SK-N-SH (cell line): Measurements from ENCODE around the gene CIAO2B. TPM values are rescaled to one million over a fixed set of nuclear protein-coding genes. Genes with fewer than 3 reads are reported as not detected.

ENCODE experiments used
- CTCF ChIA-PET: fragments of 300-600, 350-600 bp; formaldehyde crosslinking; extraction: SDS; loops from one replicate; lab custom pipeline; 2021; lab: Yijun Ruan, JAX
- POLR2A ChIA-PET: fragments of 350-600 bp; sonication (Branson Sonifier 250); formaldehyde crosslinking; extraction: SDS; loops from one replicate; lab custom pipeline; 2020; ENCODE audit warnings: antibody characterized with exemption, inconsistent platforms; lab: Yijun Ruan, JAX
- DNase-seq: peaks from one replicate; pipeline ENCODE4 v3.0.0; 2012
- H2AFZ ChIP-seq: fragments of 200-600 bp; sonication (generic); 2 replicates; pipeline ENCODE4 v1.8.1; 2016; ENCODE audit warnings: antibody characterized with exemption, mild to moderate bottlenecking, low read depth
- H3F3A ChIP-seq: fragments of 200-600 bp; sonication (generic); replicated peaks from 2 replicates; pipeline ENCODE3; 2016; ENCODE audit warnings: antibody characterized with exemption, mild to moderate bottlenecking; ENCODE audit not compliant: insufficient read depth
- H3K27ac ChIP-seq, 2 experiments: fragments of 200-500 bp in 1 of 2; fragments of 200-600 bp in 1 of 2; sonication (Bioruptor generic) in 1 of 2; sonication (generic), shearing (Covaris generic) in 1 of 2; 2 replicates each; pipeline versions ENCODE4 v1.5.1 to v1.6.1; 2014 to 2016; ENCODE audit warnings: low read depth in 2 of 2, inconsistent platforms in 1 of 2, low read length in 1 of 2, mild to moderate bottlenecking in 1 of 2, mixed read lengths in 1 of 2
- H3K27me3 ChIP-seq: fragments of 200-600 bp; sonication (generic), shearing (Covaris generic); 2 replicates; pipeline ENCODE4 v1.6.1; 2016; ENCODE audit warnings: mixed run types; ENCODE audit not compliant: insufficient read depth
- H3K36me3 ChIP-seq, 2 experiments: fragments of 200-500 bp in 1 of 2; fragments of 200-600 bp in 1 of 2; sonication (Bioruptor generic) in 1 of 2; sonication (generic) in 1 of 2; replicated peaks in 1 of 2; 2 replicates each; pipeline versions ENCODE3 to v1.5.1; 2014 to 2016; ENCODE audit warnings: low read length in 1 of 2, mild to moderate bottlenecking in 1 of 2; ENCODE audit not compliant: insufficient read depth in 2 of 2, control insufficient read depth in 1 of 2
- H3K4me1 ChIP-seq, 2 experiments: fragments of 200-500 bp in 1 of 2; fragments of 200-600 bp in 1 of 2; sonication (Bioruptor generic) in 1 of 2; sonication (generic), shearing (Covaris generic) in 1 of 2; 2 replicates each; pipeline versions ENCODE4 v1.5.1 to v1.6.1; 2014 to 2016; ENCODE audit warnings: low read depth in 1 of 2, low read length in 1 of 2, mixed run types in 1 of 2; ENCODE audit not compliant: insufficient read depth in 2 of 2, control insufficient read depth in 1 of 2
- H3K4me2 ChIP-seq: fragments of 200-600 bp; sonication (generic), shearing (Covaris generic); 2 replicates; pipeline ENCODE4 v1.6.1; 2017; ENCODE audit warnings: mixed run types
- H3K4me3 ChIP-seq, 2 experiments: fragments of 200-500 bp in 1 of 2; fragments of 200-600 bp in 1 of 2; sonication (Bioruptor generic) in 1 of 2; sonication (generic), shearing (Covaris generic) in 1 of 2; 2 replicates each; pipeline versions ENCODE4 v1.5.1 to v1.8.1; 2014 to 2016; ENCODE audit warnings: low read depth in 2 of 2, inconsistent platforms in 1 of 2, low read length in 1 of 2, mild to moderate bottlenecking in 1 of 2, mixed read lengths in 1 of 2, moderate library complexity in 1 of 2
- H3K79me2 ChIP-seq: fragments of 200-600 bp; sonication (generic); 2 replicates; pipeline ENCODE4 v1.8.1; 2017; ENCODE audit warnings: mild to moderate bottlenecking; ENCODE audit not compliant: insufficient read depth
- H3K9ac ChIP-seq: fragments of 200-600 bp; sonication (generic); 2 replicates; pipeline ENCODE4 v1.6.1; 2017; ENCODE audit warnings: mixed run types
- H3K9me2 ChIP-seq: fragments of 200-600 bp; sonication (generic); 2 replicates; pipeline ENCODE4 v1.6.1; 2017; ENCODE audit warnings: mixed run types
- H3K9me3 ChIP-seq: fragments of 200-600 bp; sonication (generic); 2 replicates; pipeline ENCODE4 v1.6.1; 2017; ENCODE audit warnings: mixed run types, mild to moderate bottlenecking, moderate library complexity
- H4K20me1 ChIP-seq: fragments of 200-600 bp; sonication (generic); 2 replicates; pipeline ENCODE4 v1.6.1; 2017; ENCODE audit warnings: mild to moderate bottlenecking, mixed run types; ENCODE audit not compliant: insufficient read depth
- ELF1 ChIP-seq: IDR thresholded peaks from 2 replicates; pipeline ENCODE4 v1.4.0; 2012
- EP300 ChIP-seq, 2 experiments: IDR thresholded peaks; 2 replicates each; pipeline versions ENCODE4 v1.4.0 to v1.6.1; 2012; ENCODE audit warnings: borderline replicate concordance in 1 of 2, low read depth in 1 of 2, low read length in 1 of 2
- FOSL2 ChIP-seq: IDR thresholded peaks from 2 replicates; pipeline ENCODE4 v1.4.0; 2012; ENCODE audit warnings: low read depth, mild to moderate bottlenecking, moderate library complexity, borderline replicate concordance
- FOXM1 ChIP-seq: IDR thresholded peaks from 2 replicates; pipeline ENCODE4 v1.4.0; 2012; ENCODE audit warnings: low read depth, mild to moderate bottlenecking
- GATA2 ChIP-seq: sonication (generic); formaldehyde crosslinking; IDR thresholded peaks from 2 replicates; pipeline ENCODE4 v1.5.0; 2020; ENCODE audit warnings: mild to moderate bottlenecking, missing genetic modification reagents
- NFIC ChIP-seq: IDR thresholded peaks from 2 replicates; pipeline ENCODE4 v1.4.0; 2012; ENCODE audit warnings: borderline replicate concordance
- RFX5 ChIP-seq: IDR thresholded peaks from 2 replicates; pipeline ENCODE4 v1.6.1; 2012; ENCODE audit warnings: mild to moderate bottlenecking, improper control_type of control experiment, low read length
- RXRA ChIP-seq: IDR thresholded peaks from 2 replicates; pipeline ENCODE4 v1.4.0; 2012; ENCODE audit warnings: low read depth, mild to moderate bottlenecking, borderline replicate concordance
- SMC3 ChIP-seq: IDR thresholded peaks from 2 replicates; pipeline ENCODE4 v1.6.1; 2012; ENCODE audit warnings: low read depth, low read length, improper control_type of control experiment
- TAF1 ChIP-seq: IDR thresholded peaks from 2 replicates; pipeline ENCODE4 v1.6.1; 2012; ENCODE audit warnings: low read depth, mild to moderate bottlenecking, low read length, moderate library complexity, borderline replicate concordance
- TEAD4 ChIP-seq: IDR thresholded peaks from 2 replicates; pipeline ENCODE4 v1.4.0; 2012; ENCODE audit warnings: mild to moderate bottlenecking, borderline replicate concordance; ENCODE audit not compliant: insufficient read depth
- YY1 ChIP-seq: IDR thresholded peaks from 2 replicates; pipeline ENCODE4 v1.4.0; 2012; ENCODE audit warnings: low read depth, mild to moderate bottlenecking
- WGBS: methylation state at CpG from one replicate; pipeline ENCODE4 v1.1.6; 2017; ENCODE audit warnings: low lambda C conversion rate; 5-methylcytosine and 5-hydroxymethylcytosine counted together
- polyA plus RNA-seq, 3 experiments: library from polyadenylated mRNA; depleted of rRNA; stranded (reverse); fragments of >200 nt; gene quantifications; 2 replicates each; pipeline ENCODE4 v1.2.3, GENCODE V29; 2012
- TF ChIP-seq, protein P1 (sequence below): IDR thresholded peaks from 2 replicates; pipeline ENCODE4 v1.6.1; 2012; ENCODE audit warnings: mild to moderate bottlenecking, low read depth, low read length, moderate library complexity

CIAO2B gene
- polyA plus RNA-seq, 1 of the 3 experiments (the other 2 are of a cell fraction): 665 TPM

DNA sequence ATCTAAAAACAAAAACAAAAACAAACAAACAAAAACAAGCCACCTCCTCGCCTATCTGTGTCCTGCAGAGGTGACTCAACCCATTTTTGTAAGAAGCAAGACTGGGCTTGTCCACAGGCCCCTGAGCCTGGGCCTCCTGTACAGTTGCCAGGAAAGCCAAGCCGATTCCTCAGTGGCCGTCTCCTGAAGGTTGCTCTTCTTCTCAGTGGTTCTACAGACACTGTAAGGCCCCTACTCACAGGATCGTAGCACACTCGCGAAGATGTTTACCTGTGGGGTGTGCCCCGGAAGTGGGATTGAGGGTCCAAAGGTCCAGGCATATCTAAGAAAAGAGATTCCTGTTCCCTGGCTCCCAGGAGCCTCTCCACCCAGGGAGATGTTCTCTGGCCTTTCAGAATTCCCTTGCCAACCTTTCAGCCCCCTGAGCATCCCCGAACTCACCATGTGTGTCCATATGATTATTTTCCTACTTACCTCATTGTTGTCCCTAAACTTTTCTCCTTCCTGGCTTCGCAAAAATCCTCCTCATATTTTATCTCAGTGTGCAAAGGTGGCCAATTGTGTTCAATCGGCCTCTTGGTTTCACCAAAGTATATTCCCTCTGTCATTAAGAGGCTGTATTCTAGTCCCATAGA lies 19.4 kb upstream of the CIAO2B start:
- Histone ChIP-seq H4K20me1 (no peaks in the 10 kb centered on the region), H3K79me2 (no peaks in the 10 kb centered on the region), H3K4me1 (no peaks in the 10 kb centered on the region; a peak in 1 of 4 replicates), H3K4me3 (no peak overlapping the region; a peak in 1 of 4 replicates), H3K9me2 (no peaks in the 10 kb centered on the region), H3K36me3 (no peaks in the 10 kb centered on the region), H3K27me3 (no peaks in the 10 kb centered on the region), H3F3A (peaks cover 5% of the 10 kb centered on the region), H2AFZ (peak overlapping the region; percentile 75)
- DNase-seq: no peak
- CTCF ChIA-PET: interaction anchor here (0.5 to 6.2 kb wide), 55 partner anchors 7 to 329 kb away, joined by 3 to 81 read pairs (median 5); partner anchors contain the start of genes B3GNT9, CES3, CIAO2B and FBXL8
- WGBS: 51% methylated on average over 8 of the region's 10 CpGs
- no peak for TF ChIP-seq RFX5
- no peak for TF ChIP-seq RXRA
- TF ChIP-seq FOXM1: no peak
- TF ChIP-seq SMC3: no peak
- no peak for TF ChIP-seq FOSL2
- no peak for TF ChIP-seq YY1
- TF ChIP-seq NFIC: no peak
- no peak for TF ChIP-seq TEAD4
- no peak for TF ChIP-seq TAF1
- no peak for TF ChIP-seq ELF1
- TF ChIP-seq, all 33 proteins: peak for 0
- no peaks in the 10 kb centered on the region; the same call in 1 of the 2 replicates for H3K9me3 ChIP-seq
- no peak overlapping the region for H3K4me2 ChIP-seq
- POLR2A ChIA-PET: no interaction called here
- no peak overlapping the region for H3K27ac ChIP-seq
- no peak overlapping the region for H3K9ac ChIP-seq

DNA sequence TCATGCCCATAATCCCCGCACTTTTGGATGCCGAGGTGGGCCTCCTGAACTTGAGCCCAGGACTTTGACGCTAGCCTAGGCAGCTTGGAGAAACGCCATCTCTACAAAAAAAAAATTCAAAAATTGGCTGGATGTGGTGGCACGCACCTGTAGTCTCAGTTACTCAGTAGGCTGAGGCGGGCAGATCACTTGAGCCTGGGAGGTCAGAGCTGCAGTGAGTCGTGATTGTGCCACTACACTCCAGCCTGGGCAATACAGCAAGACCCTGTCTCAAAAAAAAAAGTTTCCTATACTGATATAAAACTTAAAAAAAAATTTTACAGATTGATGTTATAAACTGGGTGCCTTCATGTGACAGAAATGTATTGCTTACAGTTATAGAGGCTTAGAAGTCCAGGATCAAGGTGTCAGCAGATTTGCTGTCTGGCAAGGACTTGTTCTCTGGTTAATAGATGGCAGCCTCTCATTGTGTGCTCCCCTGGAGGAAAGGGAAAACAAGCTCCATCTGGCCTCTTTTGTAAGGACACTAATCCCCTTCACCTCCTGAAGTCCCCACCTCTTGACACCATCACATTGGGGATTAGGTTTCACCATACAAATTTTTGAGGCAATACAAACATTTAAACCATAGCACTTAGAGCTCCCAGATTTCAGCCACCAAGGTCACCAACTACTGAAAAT lies 18.4 kb upstream of the CIAO2B start:
- ChIA-PET POLR2A (no interaction called here), CTCF (interaction anchor here (0.6 to 6.2 kb wide), 17 partner anchors 8 to 347 kb away, joined by 3 to 81 read pairs (median 4); partner anchors contain the start of genes B3GNT9 and CES3)
- Histone ChIP-seq H3K4me3 (no peak overlapping the region), H3K27ac (no peak overlapping the region), H2AFZ (no peak overlapping the region), H3K4me1 (peaks cover 0 to 7% of the 10 kb centered on the region in 2 experiments; a peak in 1 of 4 replicates), H3K9ac (no peak overlapping the region), H4K20me1 (no peaks in the 10 kb centered on the region), H3K36me3 (no peaks in the 10 kb centered on the region), H3K4me2 (no peak overlapping the region), H3K79me2 (no peaks in the 10 kb centered on the region), H3K9me3 (no peaks in the 10 kb centered on the region; the same call in 1 of the 2 replicates), H3F3A (peaks cover 5% of the 10 kb centered on the region), H3K27me3 (no peaks in the 10 kb centered on the region), H3K9me2 (no peaks in the 10 kb centered on the region)
- DNase-seq: no peak
- TF ChIP-seq, protein P1, sequence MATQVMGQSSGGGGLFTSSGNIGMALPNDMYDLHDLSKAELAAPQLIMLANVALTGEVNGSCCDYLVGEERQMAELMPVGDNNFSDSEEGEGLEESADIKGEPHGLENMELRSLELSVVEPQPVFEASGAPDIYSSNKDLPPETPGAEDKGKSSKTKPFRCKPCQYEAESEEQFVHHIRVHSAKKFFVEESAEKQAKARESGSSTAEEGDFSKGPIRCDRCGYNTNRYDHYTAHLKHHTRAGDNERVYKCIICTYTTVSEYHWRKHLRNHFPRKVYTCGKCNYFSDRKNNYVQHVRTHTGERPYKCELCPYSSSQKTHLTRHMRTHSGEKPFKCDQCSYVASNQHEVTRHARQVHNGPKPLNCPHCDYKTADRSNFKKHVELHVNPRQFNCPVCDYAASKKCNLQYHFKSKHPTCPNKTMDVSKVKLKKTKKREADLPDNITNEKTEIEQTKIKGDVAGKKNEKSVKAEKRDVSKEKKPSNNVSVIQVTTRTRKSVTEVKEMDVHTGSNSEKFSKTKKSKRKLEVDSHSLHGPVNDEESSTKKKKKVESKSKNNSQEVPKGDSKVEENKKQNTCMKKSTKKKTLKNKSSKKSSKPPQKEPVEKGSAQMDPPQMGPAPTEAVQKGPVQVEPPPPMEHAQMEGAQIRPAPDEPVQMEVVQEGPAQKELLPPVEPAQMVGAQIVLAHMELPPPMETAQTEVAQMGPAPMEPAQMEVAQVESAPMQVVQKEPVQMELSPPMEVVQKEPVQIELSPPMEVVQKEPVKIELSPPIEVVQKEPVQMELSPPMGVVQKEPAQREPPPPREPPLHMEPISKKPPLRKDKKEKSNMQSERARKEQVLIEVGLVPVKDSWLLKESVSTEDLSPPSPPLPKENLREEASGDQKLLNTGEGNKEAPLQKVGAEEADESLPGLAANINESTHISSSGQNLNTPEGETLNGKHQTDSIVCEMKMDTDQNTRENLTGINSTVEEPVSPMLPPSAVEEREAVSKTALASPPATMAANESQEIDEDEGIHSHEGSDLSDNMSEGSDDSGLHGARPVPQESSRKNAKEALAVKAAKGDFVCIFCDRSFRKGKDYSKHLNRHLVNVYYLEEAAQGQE: no peak
- TF ChIP-seq YY1: no peak
- TF ChIP-seq EP300 (IDR thresholded peaks at IDR 0.05; ENCODE audit: borderline replicate concordance in 1 of 2, low read depth in 1 of 2, low read length in 1 of 2): no peak
- no peak for TF ChIP-seq GATA2 (CRISPR knock-in tag)
- WGBS: 73% methylated on average over 7 of the region's 7 CpGs
